Effector memory CD4-positive, alpha-beta T cell (primary cell): Measurements from ENCODE around the gene GMPPB.
"Not testable (repeated sequence)": the region's sequence is repeated elsewhere in the genome, so short reads cannot be mapped to it uniquely, and the experiment has no call there.

ENCODE experiments used
- DNase-seq, 3 donors: peaks; one replicate each; pipeline ENCODE4 v3.0.0-alpha.2; 2020
- H3K27ac ChIP-seq: 2 replicates; pipeline ENCODE4 v1.7.0; 2013; ENCODE audit warnings: mild to moderate bottlenecking, low read length, moderate library complexity; ENCODE audit not compliant: insufficient read depth, poor library complexity, severe bottlenecking
- H3K27me3 ChIP-seq: replicated peaks from 2 replicates; pipeline ENCODE4 v1.7.0; 2013; ENCODE audit warnings: mild to moderate bottlenecking, low read length; ENCODE audit not compliant: insufficient read depth, control insufficient read depth, poor library complexity, severe bottlenecking
- H3K36me3 ChIP-seq: 2 replicates; pipeline ENCODE4 v1.7.0; 2013; ENCODE audit warnings: mild to moderate bottlenecking, low read length, moderate library complexity; ENCODE audit not compliant: control insufficient read depth, insufficient read depth
- H3K4me1 ChIP-seq: 2 replicates; pipeline ENCODE4 v1.7.0; 2013; ENCODE audit warnings: low read length, mild to moderate bottlenecking; ENCODE audit not compliant: control insufficient read depth, insufficient read depth, poor library complexity, severe bottlenecking
- H3K4me3 ChIP-seq: 2 replicates; pipeline ENCODE4 v1.7.0; 2013; ENCODE audit warnings: low read length, low read depth, mild to moderate bottlenecking; ENCODE audit not compliant: insufficient read depth, poor library complexity, severe bottlenecking
- H3K9me3 ChIP-seq: 2 replicates; pipeline ENCODE4 v1.7.0; 2013; ENCODE audit warnings: mild to moderate bottlenecking, low read length, moderate library complexity; ENCODE audit not compliant: control insufficient read depth

The GMPPB gene

GRCh38 chr3:49754536-49754935 is 30.8 kb upstream of the GMPPB start:
- Histone ChIP-seq H3K4me3 (no peak overlapping the region), H3K9me3 (no peaks in the 10 kb centered on the region), H3K27me3 (no peaks in the 10 kb centered on the region), H3K27ac (no peak overlapping the region), H3K4me1 (no peaks in the 10 kb centered on the region), H3K36me3 (no peaks in the 10 kb centered on the region)
- no peak for DNase-seq

GRCh38 chr3:49751501-49751900 is 27.8 kb upstream of the GMPPB start:
- no peaks in the 10 kb centered on the region for H3K9me3 ChIP-seq
- peaks cover 21% of the 10 kb centered on the region for H3K36me3 ChIP-seq
- H3K4me3 ChIP-seq: no peak overlapping the region
- no peaks in the 10 kb centered on the region for H3K27me3 ChIP-seq
- no peak for DNase-seq
- no peaks in the 10 kb centered on the region for H3K4me1 ChIP-seq
- H3K27ac ChIP-seq: no peak overlapping the region

GRCh38 chr3:49750056-49750455 is 26.3 kb upstream of the GMPPB start:
- Histone ChIP-seq H3K27me3 (no peaks in the 10 kb centered on the region), H3K36me3 (peaks cover 25% of the 10 kb centered on the region), H3K9me3 (no peaks in the 10 kb centered on the region), H3K4me3 (no peak overlapping the region), H3K4me1 (no peaks in the 10 kb centered on the region), H3K27ac (no peak overlapping the region)
- DNase-seq: no peak

- not testable (repeated sequence) for H3K27ac ChIP-seq, DNase-seq
- H3K36me3 ChIP-seq: peaks cover 25% of the 10 kb centered on the region
Observed at GRCh38 chr3:49748874-49749273, 25.1 kb upstream of the GMPPB start.

GRCh38 chr3:49747792-49748480 is 24.2 kb upstream of the GMPPB start:
- no peak for DNase-seq
- Histone ChIP-seq H3K27ac (no peak overlapping the region), H3K36me3 (peaks cover 25% of the 10 kb centered on the region)

More at GRCh38 chr3:49748874-49749273, 25.1 kb upstream of the GMPPB start:
- not testable (repeated sequence) for H3K27me3 ChIP-seq, H3K4me1 ChIP-seq, H3K9me3 ChIP-seq, H3K4me3 ChIP-seq

GRCh38 chr3:49745986-49746385 is 22.2 kb upstream of the GMPPB start:
- DNase-seq: no peak
- Histone ChIP-seq H3K9me3 (no peaks in the 10 kb centered on the region), H3K4me1 (no peaks in the 10 kb centered on the region), H3K27me3 (no peaks in the 10 kb centered on the region), H3K4me3 (no peak overlapping the region), H3K36me3 (peaks cover 25% of the 10 kb centered on the region), H3K27ac (no peak overlapping the region)

More at GRCh38 chr3:49747792-49748480, 24.2 kb upstream of the GMPPB start:
- no peak overlapping the region for H3K4me3 ChIP-seq
- H3K27me3 ChIP-seq: no peaks in the 10 kb centered on the region
- no peaks in the 10 kb centered on the region for H3K9me3 ChIP-seq
- no peaks in the 10 kb centered on the region for H3K4me1 ChIP-seq

- H3K27ac ChIP-seq: no peak overlapping the region
- H3K27me3 ChIP-seq: no peaks in the 10 kb centered on the region
- H3K36me3 ChIP-seq: peaks cover 17% of the 10 kb centered on the region
- no peak overlapping the region for H3K4me3 ChIP-seq
- H3K9me3 ChIP-seq: no peaks in the 10 kb centered on the region
- no peaks in the 10 kb centered on the region for H3K4me1 ChIP-seq
- DNase-seq: no peak
Observed at GRCh38 chr3:49740427-49740826, 16.7 kb upstream of the GMPPB start.

- Histone ChIP-seq H3K36me3 (peaks cover 34% of the 10 kb centered on the region), H3K4me1 (no peaks in the 10 kb centered on the region), H3K27me3 (no peaks in the 10 kb centered on the region), H3K4me3 (no peak overlapping the region), H3K27ac (no peak overlapping the region), H3K9me3 (no peaks in the 10 kb centered on the region)
- no peak for DNase-seq
Observed at GRCh38 chr3:49738067-49738713, 14.4 kb upstream of the GMPPB start.

GRCh38 chr3:49734752-49735151 is 11.0 kb upstream of the GMPPB start:
- no peaks in the 10 kb centered on the region for H3K27me3 ChIP-seq
- no peaks in the 10 kb centered on the region for H3K9me3 ChIP-seq
- H3K4me1 ChIP-seq: no peaks in the 10 kb centered on the region
- no peak overlapping the region for H3K27ac ChIP-seq
- no peak for DNase-seq
- H3K36me3 ChIP-seq: peaks cover 47% of the 10 kb centered on the region
- H3K4me3 ChIP-seq: no peak overlapping the region

- H3K27me3 ChIP-seq: no peaks in the 10 kb centered on the region
- DNase-seq: no peak
- no peak overlapping the region for H3K27ac ChIP-seq
- H3K4me3 ChIP-seq: no peak overlapping the region
- no peaks in the 10 kb centered on the region for H3K4me1 ChIP-seq
- no peaks in the 10 kb centered on the region for H3K9me3 ChIP-seq
- H3K36me3 ChIP-seq: peaks cover 47% of the 10 kb centered on the region
Observed at GRCh38 chr3:49733551-49733950, 9.8 kb upstream of the GMPPB start.
